KOPT-K1 (cell line): ENCODE data around the gene TBXAS1.
"Not testable (repeated sequence)": the region's sequence is repeated elsewhere in the genome, so short reads cannot be mapped to it uniquely, and the experiment has no call there.

Experiments
- H3K27ac ChIP-seq: fragments of 200-600 bp; sonication (generic); 2 replicates; pipeline ENCODE4 v1.5.1; 2016; ENCODE audit warnings: antibody characterized with exemption, mild to moderate bottlenecking, low read depth, low read length; ENCODE audit not compliant: poor library complexity, severe bottlenecking
- H3K36me3 ChIP-seq: fragments of 200-600 bp; sonication (generic); 2 replicates; pipeline ENCODE4 v1.5.1; 2017; ENCODE audit warnings: antibody characterized with exemption, mild to moderate bottlenecking, low read length, moderate library complexity; ENCODE audit not compliant: insufficient read depth
- H3K9me3 ChIP-seq: fragments of 200-600 bp; sonication (generic); 2 replicates; pipeline ENCODE4 v1.5.1; 2017; ENCODE audit warnings: antibody characterized with exemption, low read length, mild to moderate bottlenecking; ENCODE audit not compliant: insufficient read depth, poor library complexity, severe bottlenecking

Gene TBXAS1

DNA sequence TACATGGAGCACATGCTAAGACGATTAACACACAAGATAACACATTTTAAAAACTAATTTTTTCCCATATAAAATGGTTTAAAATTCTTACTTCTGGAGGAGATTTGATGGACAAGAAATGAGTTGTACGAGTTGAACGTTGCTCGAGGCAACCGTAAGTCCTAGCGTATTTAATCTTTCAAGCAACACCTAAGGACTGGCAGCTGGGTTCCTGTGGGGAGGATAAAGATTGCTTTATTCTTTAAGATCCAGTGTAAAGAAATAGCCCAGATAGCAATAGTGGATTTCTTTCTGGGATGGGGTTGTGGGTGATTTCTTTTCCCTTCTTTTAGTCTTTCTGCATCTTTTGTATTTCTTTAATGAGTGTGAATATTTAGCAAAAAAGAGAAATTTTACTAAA lies 9.8 kb downstream of the TBXAS1 start:
- Histone ChIP-seq H3K9me3 (no peaks in the 10 kb centered on the region), H3K27ac (no peak overlapping the region), H3K36me3 (no peaks in the 10 kb centered on the region)

DNA sequence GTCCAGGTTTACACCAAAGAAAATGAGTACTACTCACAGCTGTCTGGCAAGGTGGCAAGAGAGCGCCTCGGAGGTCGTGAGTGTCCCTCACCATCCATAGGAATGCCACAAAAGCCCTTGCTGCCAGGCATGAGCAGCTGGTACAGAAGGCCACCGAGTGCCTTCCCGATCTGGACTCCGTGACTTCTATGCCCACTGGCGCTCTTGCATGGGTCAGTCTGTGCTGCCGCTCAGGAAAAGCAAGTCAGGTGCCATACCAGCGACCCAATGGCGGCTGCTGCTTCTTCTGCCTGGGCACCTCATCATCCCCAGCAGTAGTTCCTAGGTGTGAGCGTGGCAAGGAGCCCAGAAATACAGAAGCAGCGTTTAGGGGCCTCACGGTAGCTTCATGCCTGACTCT lies 11.7 kb downstream of the TBXAS1 start:
- H3K27ac ChIP-seq = no peak overlapping the region
- no peaks in the 10 kb centered on the region for H3K36me3 ChIP-seq
- H3K9me3 ChIP-seq = no peaks in the 10 kb centered on the region

DNA sequence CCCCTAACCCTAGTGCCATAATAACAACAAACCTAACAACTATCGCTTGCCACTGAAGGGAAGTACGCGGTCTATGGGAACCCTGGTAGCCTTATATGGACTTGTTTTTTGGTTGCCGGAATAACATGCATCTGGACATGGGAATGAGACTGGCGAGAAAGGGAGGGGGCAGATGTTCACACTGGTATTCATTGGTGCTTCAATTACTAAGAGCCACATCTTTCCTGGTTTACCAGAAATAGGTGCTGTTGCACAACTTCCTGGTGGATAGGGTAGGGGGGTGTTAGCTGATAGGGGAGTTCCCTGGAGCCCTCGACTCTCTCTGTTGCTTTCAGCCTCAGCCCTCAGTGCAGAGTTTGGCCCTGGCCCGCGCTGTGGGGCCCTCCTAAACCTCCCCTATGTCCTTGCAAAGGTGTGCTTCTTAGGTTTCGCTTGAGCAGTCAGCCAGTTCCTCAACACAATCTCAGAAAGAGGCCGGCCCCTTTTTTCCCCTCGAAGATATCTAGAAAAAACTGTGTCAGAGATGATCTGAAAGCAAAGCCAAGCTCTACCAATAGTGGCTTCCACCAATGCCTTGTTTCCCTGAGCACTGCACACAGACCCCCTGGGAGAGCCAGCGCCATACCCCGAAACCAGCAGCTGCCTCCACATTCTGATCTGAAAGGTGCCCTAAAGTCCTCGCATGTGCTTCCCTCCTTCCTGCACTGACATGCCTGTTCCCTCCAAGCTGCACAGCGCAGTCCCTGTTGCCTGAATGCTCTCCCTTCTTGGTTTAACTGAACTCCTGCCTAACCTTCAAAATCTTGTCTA lies 13.5 kb downstream of the TBXAS1 start:
- Histone ChIP-seq H3K36me3 (no peaks in the 10 kb centered on the region), H3K9me3 (no peaks in the 10 kb centered on the region), H3K27ac (no peak overlapping the region)

DNA sequence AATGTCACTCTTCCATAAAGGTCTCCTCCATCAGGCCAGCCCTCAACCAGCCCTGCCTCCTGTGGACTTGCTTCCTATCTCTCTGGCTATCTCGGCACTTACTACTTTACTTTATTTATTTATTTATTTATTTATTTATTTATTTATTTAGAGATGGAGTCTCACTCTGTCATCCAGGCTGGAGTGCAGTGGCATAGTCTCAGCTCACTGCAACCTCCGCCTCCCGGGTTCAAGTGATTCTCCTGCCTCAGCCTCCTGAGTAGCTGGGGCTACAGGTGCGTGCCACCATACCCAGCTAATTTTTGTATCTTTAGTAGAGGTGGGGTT lies 14.1 kb downstream of the TBXAS1 start:
- H3K9me3 ChIP-seq, H3K36me3 ChIP-seq, H3K27ac ChIP-seq: not testable (repeated sequence)

DNA sequence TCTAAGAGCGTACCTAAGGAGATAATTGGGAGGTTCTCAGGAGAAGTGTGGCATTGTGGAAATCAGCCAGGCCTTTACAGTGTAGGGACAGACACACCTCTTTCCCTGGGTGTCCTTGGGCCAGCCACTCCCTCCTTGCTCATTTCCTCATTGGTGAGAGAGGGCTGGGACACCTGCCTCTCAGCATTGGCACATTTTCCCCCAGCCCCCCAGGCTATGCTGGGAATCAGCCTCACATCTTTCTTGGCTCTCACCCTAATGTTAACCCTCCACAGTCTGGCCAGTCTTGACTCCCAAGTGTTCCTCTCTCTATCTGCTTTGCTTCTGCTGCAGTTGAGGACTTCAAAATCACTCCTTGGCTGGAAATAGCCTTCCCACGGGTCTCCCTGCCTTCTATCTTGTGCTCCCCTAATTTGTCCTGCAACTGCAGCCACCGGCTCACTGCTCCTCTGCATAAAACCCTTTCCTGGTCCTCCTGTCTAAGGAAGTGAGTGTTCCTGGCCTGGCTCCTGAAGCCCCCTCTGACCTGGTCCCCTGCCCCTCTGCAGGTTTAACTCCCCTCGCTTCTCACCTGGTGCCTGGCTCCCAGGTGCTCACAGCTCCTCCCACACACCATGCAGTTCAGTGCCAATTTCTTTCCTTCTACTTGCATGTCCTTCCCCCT lies 15.8 kb downstream of the TBXAS1 start:
- no peaks in the 10 kb centered on the region for H3K36me3 ChIP-seq
- H3K9me3 ChIP-seq = no peaks in the 10 kb centered on the region
- no peak overlapping the region for H3K27ac ChIP-seq

DNA sequence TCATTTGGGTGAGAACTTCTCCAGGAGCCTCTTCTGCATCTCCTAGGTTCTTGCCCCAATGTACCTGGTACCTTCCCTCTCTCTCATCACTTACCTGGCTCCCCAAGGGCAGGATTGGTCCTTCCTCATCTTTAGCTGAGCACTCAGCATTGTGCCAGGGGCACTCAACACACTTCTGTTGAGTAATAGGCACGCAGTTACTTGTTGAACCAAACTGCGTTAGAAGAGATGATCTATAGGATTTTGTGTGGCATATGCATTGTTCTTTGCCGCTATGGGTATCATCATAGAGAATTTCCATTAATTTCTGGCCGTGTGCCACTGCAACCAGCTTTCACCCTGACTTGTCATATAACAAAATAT lies 16.4 kb downstream of the TBXAS1 start:
- Histone ChIP-seq H3K9me3 (no peaks in the 10 kb centered on the region), H3K27ac (no peak overlapping the region), H3K36me3 (no peaks in the 10 kb centered on the region)

DNA sequence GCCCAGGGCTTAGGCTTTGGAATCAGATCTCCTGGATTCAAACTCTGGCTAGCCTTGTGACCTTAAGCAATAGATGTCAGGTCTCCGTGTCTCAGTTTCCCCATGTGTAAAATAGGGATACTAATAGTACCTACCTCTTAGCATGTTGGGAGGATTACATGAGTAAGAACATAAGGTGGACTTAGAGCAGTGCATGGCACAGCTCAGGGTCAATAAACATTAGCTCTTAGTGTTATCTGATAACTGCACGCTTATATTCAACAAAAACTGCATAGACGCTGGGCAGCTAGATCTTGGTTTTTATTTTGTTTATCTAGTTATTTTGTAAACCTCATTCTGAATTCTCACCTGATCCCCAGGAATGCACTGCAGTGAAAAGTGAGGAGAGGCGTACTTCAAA lies 17.2 kb downstream of the TBXAS1 start:
- H3K9me3 ChIP-seq = no peaks in the 10 kb centered on the region
- H3K27ac ChIP-seq = no peak overlapping the region
- H3K36me3 ChIP-seq = no peaks in the 10 kb centered on the region

DNA sequence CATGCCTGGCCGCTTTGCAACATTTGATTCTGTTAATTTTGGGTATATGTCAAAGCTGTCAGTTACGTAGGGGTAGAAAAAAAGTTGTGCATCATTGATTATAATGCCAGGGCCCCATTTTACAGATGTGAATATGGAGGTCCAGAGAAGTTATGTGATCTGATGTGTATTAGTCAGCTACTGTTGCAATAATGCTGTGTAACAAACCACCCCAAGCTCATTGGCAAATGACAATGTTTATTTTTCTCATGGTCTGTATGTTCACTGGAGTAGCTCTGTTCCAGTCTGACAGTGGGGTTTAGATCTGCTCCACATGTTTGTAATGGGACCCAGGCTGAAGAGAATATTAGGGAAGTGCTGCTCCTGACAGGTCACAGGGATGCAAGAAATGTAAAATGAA lies 19.2 kb downstream of the TBXAS1 start:
- no peaks in the 10 kb centered on the region for H3K36me3 ChIP-seq
- H3K27ac ChIP-seq = no peak overlapping the region
- no peaks in the 10 kb centered on the region for H3K9me3 ChIP-seq

DNA sequence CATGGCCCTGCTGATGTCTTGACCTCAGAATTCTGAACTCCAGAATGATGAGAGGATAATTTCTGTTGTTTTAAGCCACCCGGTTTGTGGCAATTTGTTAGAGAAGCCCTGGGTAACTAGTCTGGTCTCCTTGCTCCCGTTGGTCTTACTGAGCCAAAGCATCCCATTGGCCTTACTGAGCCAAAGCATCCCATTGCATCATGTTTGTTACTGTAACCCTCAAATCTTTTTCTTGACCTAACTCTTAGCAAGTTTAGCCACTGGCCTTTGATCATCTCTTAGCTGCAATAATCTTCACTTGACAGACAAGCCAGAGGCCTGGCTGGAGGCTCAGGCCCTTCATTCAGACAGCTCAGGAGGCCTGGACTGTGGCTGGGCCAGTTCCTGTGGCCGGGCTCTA lies 21.8 kb downstream of the TBXAS1 start:
- Histone ChIP-seq H3K9me3 (no peaks in the 10 kb centered on the region), H3K27ac (no peak overlapping the region), H3K36me3 (no peaks in the 10 kb centered on the region)

DNA sequence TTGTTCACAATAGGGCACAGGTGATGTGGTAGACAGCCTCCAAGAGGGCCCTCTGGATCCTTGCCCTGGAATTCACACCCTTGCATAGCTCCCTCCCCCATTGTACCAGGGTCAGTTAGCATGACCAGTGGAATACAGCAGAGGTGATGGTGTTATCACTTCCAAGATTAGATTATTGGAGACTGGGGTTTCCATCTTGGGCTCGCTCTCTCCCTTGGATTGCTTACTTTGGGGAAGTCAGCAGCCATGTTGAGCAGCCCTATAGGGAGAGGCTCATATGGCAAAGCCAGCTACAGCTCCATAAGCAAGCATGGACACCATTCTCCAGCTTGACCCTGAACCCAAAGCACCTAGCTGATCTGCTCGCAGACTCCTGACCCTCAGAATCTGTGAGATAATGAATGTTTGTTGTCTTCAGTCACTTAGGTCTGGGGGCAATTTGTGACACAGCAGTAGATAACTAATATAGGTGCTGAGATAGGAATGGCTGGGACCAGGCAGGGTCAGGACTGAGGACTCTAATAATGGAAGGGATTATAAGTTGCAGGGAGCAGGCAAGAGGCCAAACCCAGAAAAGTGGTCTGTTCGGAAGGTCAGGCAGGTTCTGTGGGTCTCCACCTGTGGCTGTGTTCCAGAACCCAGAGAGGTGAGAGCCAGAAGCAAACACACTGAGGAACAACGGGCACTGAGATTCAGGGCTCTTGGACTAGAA lies 22.9 kb downstream of the TBXAS1 start:
- Histone ChIP-seq H3K36me3 (no peaks in the 10 kb centered on the region), H3K27ac (no peak overlapping the region), H3K9me3 (no peaks in the 10 kb centered on the region)

DNA sequence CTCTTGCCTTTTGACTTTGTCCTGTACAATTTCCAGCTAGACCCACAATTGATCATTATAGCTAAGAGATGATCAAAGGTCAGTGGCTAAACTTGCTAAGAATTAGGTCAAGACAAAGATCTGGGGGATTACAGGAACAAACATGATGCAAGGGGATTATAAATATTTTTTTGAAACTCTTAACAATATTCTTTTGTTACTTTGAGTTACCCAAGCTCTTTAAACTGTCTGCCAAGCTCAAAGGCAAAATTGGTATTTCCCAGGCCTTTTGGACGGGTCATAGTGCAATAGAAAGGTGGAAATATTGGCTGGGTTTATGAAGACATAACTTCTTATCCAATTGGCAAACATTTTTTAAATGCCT lies 23.4 kb downstream of the TBXAS1 start:
- Histone ChIP-seq H3K27ac (no peak overlapping the region), H3K36me3 (no peaks in the 10 kb centered on the region), H3K9me3 (no peaks in the 10 kb centered on the region)

DNA sequence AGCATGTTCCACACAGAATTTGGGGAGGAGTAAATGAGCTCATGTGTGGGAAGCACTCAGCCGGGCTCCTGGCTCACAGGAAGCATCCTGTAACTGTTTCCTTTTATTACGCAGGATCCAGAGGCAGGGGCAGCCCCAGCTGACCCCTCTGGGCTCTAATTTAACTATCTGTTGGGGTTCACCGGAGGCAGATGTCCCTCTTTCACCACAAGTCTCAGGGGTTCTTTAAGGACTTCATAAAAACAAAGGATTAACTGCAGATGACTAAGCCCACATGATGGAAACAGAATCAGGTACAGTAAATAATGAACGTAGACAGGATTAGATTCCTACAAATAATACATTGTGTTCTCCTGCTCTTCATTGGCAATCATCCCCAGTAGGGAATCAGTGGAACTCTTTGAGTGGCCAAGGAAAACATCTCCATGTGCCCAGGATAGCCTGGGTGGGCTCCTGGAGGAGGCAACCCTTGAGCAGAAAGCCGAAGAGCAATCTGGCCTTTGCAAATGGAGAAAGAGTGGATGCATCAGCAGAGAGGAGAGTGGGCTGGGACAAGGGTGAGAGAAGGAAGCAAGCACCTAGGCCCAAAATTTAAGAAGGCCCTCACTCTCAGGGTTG lies 24.6 kb downstream of the TBXAS1 start:
- H3K9me3 ChIP-seq = no peaks in the 10 kb centered on the region
- H3K27ac ChIP-seq = no peak overlapping the region
- H3K36me3 ChIP-seq = no peaks in the 10 kb centered on the region

DNA sequence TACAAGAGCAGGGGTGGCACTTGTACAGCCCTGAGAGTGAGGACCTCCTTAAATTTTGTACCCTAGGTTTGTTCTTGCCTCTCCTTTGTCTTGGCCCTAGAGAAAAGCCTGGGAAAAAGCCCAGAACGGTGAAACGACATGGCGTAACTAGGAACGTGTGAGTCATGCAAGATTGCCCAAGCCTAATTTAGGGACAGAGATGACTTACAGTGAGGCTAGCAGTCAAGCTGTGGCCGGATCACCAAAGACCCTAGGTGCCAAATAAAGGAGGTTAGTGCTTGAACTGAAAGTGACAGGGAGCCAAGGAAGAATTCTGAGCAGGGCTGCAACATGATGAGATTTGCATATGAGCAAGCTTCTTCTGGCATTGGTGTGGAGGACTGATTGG lies 25.1 kb downstream of the TBXAS1 start:
- H3K27ac ChIP-seq = no peak overlapping the region
- H3K9me3 ChIP-seq = no peaks in the 10 kb centered on the region
- no peaks in the 10 kb centered on the region for H3K36me3 ChIP-seq

DNA sequence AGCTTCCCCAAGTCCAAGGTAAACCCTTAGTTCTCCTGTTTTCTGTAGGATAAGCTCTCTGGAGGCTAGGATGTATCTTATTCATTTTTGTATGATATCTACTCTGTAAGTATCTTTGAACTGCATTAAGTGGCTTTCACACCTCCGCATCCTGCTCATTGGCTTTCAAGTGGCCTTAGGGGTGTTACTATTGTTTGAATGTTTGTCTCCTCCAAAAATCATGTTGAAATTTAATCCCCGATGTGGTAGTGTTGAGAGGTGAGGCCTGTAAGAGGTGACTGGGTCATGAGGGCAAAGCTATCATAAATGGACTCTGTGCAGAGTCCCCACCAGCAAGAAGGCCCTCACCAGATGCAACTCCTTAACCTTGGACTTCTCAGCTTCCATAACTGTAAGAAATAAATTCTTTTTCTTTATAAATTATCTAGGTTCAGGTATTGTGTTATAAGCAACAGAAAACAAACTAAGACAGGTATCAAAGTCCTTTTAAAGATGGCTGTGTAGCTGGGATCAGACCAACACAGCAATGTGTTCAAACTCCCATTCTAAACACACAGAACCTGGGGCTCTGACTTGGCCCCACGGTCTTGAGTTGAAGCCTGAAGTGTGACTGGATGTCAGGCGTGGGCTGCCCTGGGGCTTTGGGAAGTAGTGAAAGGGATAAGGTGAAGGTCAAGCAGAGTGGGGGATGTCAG lies 25.9 kb downstream of the TBXAS1 start:
- no peak overlapping the region for H3K27ac ChIP-seq
- no peaks in the 10 kb centered on the region for H3K9me3 ChIP-seq
- no peaks in the 10 kb centered on the region for H3K36me3 ChIP-seq
